ENCODE data around the gene MICALL1.

The MICALL1 gene

DNA sequence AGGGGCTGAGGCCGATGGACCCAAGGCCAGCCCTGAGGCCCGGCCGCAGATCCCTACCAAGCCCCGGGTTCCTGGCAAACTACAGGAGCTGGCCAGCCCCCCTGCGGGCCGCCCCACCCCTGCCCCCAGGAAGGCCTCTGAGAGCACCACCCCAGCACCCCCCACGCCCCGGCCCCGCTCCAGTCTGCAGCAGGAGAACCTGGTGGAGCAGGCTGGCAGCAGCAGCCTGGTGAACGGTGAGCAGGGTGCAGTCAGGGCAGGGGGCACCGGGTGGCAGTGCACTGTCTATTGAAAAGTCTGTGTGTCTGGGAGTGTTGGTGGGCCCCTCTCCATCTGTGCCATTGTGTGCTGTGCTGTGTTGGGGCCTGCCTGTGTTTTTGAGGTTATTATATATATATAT is 16.1 kb downstream of the MICALL1 start:
- TF ChIP-seq, protein P1, sequence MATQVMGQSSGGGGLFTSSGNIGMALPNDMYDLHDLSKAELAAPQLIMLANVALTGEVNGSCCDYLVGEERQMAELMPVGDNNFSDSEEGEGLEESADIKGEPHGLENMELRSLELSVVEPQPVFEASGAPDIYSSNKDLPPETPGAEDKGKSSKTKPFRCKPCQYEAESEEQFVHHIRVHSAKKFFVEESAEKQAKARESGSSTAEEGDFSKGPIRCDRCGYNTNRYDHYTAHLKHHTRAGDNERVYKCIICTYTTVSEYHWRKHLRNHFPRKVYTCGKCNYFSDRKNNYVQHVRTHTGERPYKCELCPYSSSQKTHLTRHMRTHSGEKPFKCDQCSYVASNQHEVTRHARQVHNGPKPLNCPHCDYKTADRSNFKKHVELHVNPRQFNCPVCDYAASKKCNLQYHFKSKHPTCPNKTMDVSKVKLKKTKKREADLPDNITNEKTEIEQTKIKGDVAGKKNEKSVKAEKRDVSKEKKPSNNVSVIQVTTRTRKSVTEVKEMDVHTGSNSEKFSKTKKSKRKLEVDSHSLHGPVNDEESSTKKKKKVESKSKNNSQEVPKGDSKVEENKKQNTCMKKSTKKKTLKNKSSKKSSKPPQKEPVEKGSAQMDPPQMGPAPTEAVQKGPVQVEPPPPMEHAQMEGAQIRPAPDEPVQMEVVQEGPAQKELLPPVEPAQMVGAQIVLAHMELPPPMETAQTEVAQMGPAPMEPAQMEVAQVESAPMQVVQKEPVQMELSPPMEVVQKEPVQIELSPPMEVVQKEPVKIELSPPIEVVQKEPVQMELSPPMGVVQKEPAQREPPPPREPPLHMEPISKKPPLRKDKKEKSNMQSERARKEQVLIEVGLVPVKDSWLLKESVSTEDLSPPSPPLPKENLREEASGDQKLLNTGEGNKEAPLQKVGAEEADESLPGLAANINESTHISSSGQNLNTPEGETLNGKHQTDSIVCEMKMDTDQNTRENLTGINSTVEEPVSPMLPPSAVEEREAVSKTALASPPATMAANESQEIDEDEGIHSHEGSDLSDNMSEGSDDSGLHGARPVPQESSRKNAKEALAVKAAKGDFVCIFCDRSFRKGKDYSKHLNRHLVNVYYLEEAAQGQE (IDR thresholded peaks at IDR 0.05; ENCODE audit: insufficient read depth in 1 of 2, low read depth in 2 of 2, low read length in 2 of 2), result no peak
- TF ChIP-seq POLR2AphosphoS5 (IDR thresholded peaks at IDR 0.05; ENCODE audit: low read depth, low read length) (no peak), FOXP2 (optimal IDR thresholded peaks at IDR 0.05; ENCODE audit: borderline replicate concordance, extremely low read depth, extremely low read length, insufficient read depth) (no peak), TAF1 (IDR thresholded peaks at IDR 0.05; ENCODE audit: borderline replicate concordance, insufficient read depth, low read length) (no peak), SIN3A (IDR thresholded peaks at IDR 0.05; ENCODE audit: borderline replicate concordance, insufficient read depth, low read length) (no peak)

DNA sequence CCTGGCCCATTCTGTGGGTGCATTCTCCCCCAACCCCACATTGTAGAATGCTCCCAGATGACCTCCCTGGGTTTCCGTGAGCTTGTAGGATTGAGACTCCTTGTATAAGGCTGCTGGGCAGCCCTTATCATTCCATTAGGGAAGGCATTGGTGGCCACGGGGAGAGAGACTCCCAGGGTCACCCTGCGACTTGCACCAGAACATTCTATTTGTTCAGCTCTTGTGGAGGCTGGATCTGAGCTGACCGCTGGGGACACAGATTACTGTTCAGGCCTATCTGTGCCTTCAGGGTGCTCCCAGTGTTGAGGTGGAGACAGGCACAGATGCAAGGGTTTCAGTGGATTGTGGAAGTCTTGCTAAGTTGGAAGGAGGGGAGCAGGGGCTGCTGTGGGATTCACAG is 17.8 kb downstream of the MICALL1 start:
- TF ChIP-seq, protein P1 (IDR thresholded peaks at IDR 0.05; ENCODE audit: insufficient read depth in 1 of 2, low read depth in 2 of 2, low read length in 2 of 2), result no peak
- TF ChIP-seq POLR2AphosphoS5 (IDR thresholded peaks at IDR 0.05; ENCODE audit: low read depth, low read length), result no peak
- TF ChIP-seq FOXP2 (optimal IDR thresholded peaks at IDR 0.05; ENCODE audit: borderline replicate concordance, extremely low read depth, extremely low read length, insufficient read depth), result no peak
- no peak for TF ChIP-seq SIN3A (IDR thresholded peaks at IDR 0.05; ENCODE audit: borderline replicate concordance, insufficient read depth, low read length)

DNA sequence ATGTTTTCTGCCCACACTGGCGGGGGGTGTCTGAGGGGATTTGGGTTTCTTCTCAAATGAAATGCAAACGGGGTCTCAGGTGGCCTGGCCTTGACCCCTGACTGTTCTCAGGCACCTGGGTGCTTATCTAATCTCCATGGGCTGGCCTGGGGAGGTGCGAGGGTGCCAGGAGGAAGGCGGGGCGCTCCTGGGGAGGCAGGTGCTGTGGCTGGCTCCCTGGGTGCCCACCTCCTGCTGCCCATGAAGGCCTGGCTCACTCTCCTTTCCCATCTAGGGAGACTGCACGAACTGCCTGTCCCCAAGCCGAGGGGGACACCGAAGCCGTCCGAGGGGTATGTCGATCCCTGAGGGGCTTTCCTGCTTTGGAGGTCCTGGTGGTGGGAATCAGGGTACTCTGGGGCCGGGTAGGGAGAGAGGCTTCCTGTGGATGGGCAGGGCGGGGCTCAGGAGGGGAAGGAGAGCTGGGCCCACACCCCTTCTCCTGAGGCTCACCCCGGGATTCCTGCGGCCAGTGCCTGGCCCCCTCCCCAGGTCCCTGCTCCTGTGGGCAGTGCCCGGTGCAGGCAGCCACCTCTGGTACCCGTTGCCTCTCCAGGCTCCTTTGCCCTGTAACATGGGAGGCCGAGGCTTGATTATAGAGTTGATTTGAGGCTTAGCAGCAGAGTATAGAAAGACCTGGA is 18.4 kb downstream of the MICALL1 start:
- TF ChIP-seq, protein P1 (IDR thresholded peaks at IDR 0.05; ENCODE audit: insufficient read depth in 1 of 2, low read depth in 2 of 2, low read length in 2 of 2), result no peak

- no peak for TF ChIP-seq SIN3A (IDR thresholded peaks at IDR 0.05; ENCODE audit: borderline replicate concordance, insufficient read depth, low read length)
- no peak for TF ChIP-seq POLR2AphosphoS5 (IDR thresholded peaks at IDR 0.05; ENCODE audit: low read depth, low read length)
- TF ChIP-seq FOXP2 (optimal IDR thresholded peaks at IDR 0.05; ENCODE audit: borderline replicate concordance, extremely low read depth, extremely low read length, insufficient read depth), result no peak
- TF ChIP-seq, protein P1 (IDR thresholded peaks at IDR 0.05; ENCODE audit: insufficient read depth in 1 of 2, low read depth in 2 of 2, low read length in 2 of 2), result no peak
- TF ChIP-seq TAF1 (IDR thresholded peaks at IDR 0.05; ENCODE audit: borderline replicate concordance, insufficient read depth, low read length), result no peak
Measured at GRCh38 chr22:37925330-37925729, 19.2 kb downstream of the MICALL1 start.

DNA sequence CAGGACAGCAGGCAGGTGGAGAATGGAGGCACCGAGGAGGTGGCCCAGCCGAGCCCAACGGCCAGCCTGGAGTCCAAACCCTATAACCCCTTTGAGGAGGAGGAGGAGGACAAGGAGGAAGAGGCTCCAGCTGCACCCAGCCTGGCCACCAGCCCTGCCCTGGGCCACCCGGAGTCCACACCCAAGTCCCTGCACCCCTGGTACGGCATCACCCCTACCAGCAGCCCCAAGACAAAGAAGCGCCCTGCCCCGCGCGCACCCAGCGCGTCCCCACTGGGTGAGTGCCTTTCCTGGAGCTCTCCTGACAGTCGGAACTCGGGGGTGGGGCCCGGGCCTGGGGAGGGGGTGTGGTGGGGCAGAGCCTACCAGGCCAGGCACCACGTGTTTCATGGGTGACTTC is 19.7 kb downstream of the MICALL1 start:
- TF ChIP-seq FOXP2 (optimal IDR thresholded peaks at IDR 0.05; ENCODE audit: borderline replicate concordance, extremely low read depth, extremely low read length, insufficient read depth), result no peak
- no peak for TF ChIP-seq SIN3A (IDR thresholded peaks at IDR 0.05; ENCODE audit: borderline replicate concordance, insufficient read depth, low read length)
- TF ChIP-seq POLR2AphosphoS5 (IDR thresholded peaks at IDR 0.05; ENCODE audit: low read depth, low read length), result no peak
- TF ChIP-seq, protein P1 (IDR thresholded peaks at IDR 0.05; ENCODE audit: insufficient read depth in 1 of 2, low read depth in 2 of 2, low read length in 2 of 2), result no peak
- no peak for TF ChIP-seq TAF1 (IDR thresholded peaks at IDR 0.05; ENCODE audit: borderline replicate concordance, insufficient read depth, low read length)
